CD4-positive, alpha-beta memory T cell (primary cell): ENCODE results near the gene AKT1. TPM values are rescaled to one million over a fixed set of nuclear protein-coding genes. Genes with fewer than 3 reads are reported as not detected.

ENCODE experiments used
- CTCF ChIA-PET: fragments of 350-600 bp; sonication (Branson Sonifier 250); formaldehyde crosslinking; loops from one replicate; lab custom pipeline; 2021; ENCODE audit warnings: inconsistent platforms; ENCODE audit not compliant: partially characterized antibody; lab: Charles Lee
- POLR2A ChIA-PET: fragments of 350-600 bp; sonication (Branson Sonifier 250); formaldehyde crosslinking; loops from one replicate; lab custom pipeline; 2021; ENCODE audit not compliant: partially characterized antibody; lab: Charles Lee
- DNase-seq, 5 donors: peaks; one replicate each; pipeline versions ENCODE4 v3.0.0 to v3.0.0-alpha.2; 2020 to 2022; ENCODE audit warnings: mixed read lengths in 1 of 5
- H3K27ac ChIP-seq: one replicate; pipeline ENCODE4 v1.7.0; 2013; ENCODE audit warnings: low read depth, low read length
- H3K27me3 ChIP-seq: 2 replicates; pipeline ENCODE4 v1.7.0; 2013; ENCODE audit warnings: mild to moderate bottlenecking, low read length, moderate library complexity; ENCODE audit not compliant: insufficient read depth
- H3K36me3 ChIP-seq: 2 replicates; pipeline ENCODE4 v1.7.0; 2013; ENCODE audit warnings: mild to moderate bottlenecking, low read length, moderate library complexity; ENCODE audit not compliant: insufficient read depth
- H3K4me1 ChIP-seq: 2 replicates; pipeline ENCODE4 v1.7.0; 2013; ENCODE audit warnings: mild to moderate bottlenecking, low read length, moderate library complexity; ENCODE audit not compliant: insufficient read depth
- H3K4me3 ChIP-seq, 2 donors: one replicate each; pipeline ENCODE4 v1.7.0; 2013; ENCODE audit warnings: low read length in 2 of 2, mild to moderate bottlenecking in 1 of 2
- H3K9me3 ChIP-seq, 2 donors: one replicate each; pipeline ENCODE4 v1.7.0; 2013; ENCODE audit warnings: low read length in 2 of 2, control low read depth in 1 of 2; ENCODE audit not compliant: control insufficient read depth in 1 of 2
- H3K27ac Mint-ChIP-seq, 7 donors: one replicate each; pipeline ENCODE4 v1.8.0; 2020 to 2021; ENCODE audit warnings: mixed read lengths in 7 of 7, mild to moderate bottlenecking in 6 of 7, inconsistent platforms in 3 of 7, moderate library complexity in 3 of 7
- H3K27me3 Mint-ChIP-seq, 2 donors: one replicate each; pipeline ENCODE4 v1.8.0; 2020 to 2021; ENCODE audit warnings: mixed read lengths in 2 of 2
- H3K36me3 Mint-ChIP-seq, 2 donors: one replicate each; pipeline ENCODE4 v1.8.0; 2020 to 2021; ENCODE audit warnings: mixed read lengths in 2 of 2, inconsistent platforms in 1 of 2, mild to moderate bottlenecking in 1 of 2
- H3K4me1 Mint-ChIP-seq, 4 donors: one replicate each; pipeline ENCODE4 v1.8.0; 2020 to 2021; ENCODE audit warnings: mixed read lengths in 4 of 4, mild to moderate bottlenecking in 1 of 4
- H3K4me3 Mint-ChIP-seq, 8 donors: one replicate each; pipeline ENCODE4 v1.8.0; 2020 to 2021; ENCODE audit warnings: mixed read lengths in 8 of 8, mild to moderate bottlenecking in 7 of 8, moderate library complexity in 6 of 8, inconsistent platforms in 3 of 8
- H3K9me3 Mint-ChIP-seq, 8 donors: one replicate each; pipeline ENCODE4 v1.8.0; 2020 to 2021; ENCODE audit warnings: mixed read lengths in 8 of 8, mild to moderate bottlenecking in 5 of 8, inconsistent platforms in 3 of 8, moderate library complexity in 1 of 8
- intact Hi-C: fragments of 100-400 bp; cut with micrococcal nuclease; formaldehyde crosslinking; loops from one replicate; pipeline ENCODE4 v1.15.1; 2023
- polyA plus RNA-seq, 2 donors: library from polyadenylated mRNA; unstranded; fragments of 300-500 nt; fragmentation: Illumina TruSeq; gene quantifications; one replicate each; pipeline ENCODE4 v1.2.3, GENCODE V29; 2021
- total RNA-seq, 2 experiments: library from RNA; stranded (reverse); gene quantifications; one replicate each; pipeline ENCODE4 v1.2.3, GENCODE V29; 2021

Gene AKT1
- total and polyA plus RNA-seq, 4 experiments from 2014 or later, result 5.3 to 90.5 (median 56.1) TPM

GRCh38 chr14:104770072-104770579 is 25.4 kb downstream of the AKT1 start:
- DNase-seq, result no peak
- H3K27ac Mint-ChIP-seq, result peak overlapping the region in 4 of 7 donors; percentile 22 to 48 (median 36)
- H3K36me3 Mint-ChIP-seq, result peaks cover 14 to 19% of the 10 kb centered on the region in 2 donors
- Histone ChIP-seq H3K36me3 (peaks cover 13% of the 10 kb centered on the region), H3K4me3 (no peak overlapping the region), H3K27me3 (no peaks in the 10 kb centered on the region), H3K4me1 (peaks cover 3% of the 10 kb centered on the region), H3K9me3 (no peaks in the 10 kb centered on the region), H3K27ac (no peak overlapping the region)
- POLR2A ChIA-PET, result interaction anchor here (0.9 to 1.8 kb wide), 4 partner anchors 15 to 56 kb away, joined by 3 to 7 read pairs (median 3); no protein-coding TSS in a partner anchor
- peaks cover 0 to 4% (median under 1%) of the 10 kb centered on the region in 4 donors for H3K4me1 Mint-ChIP-seq
- H3K9me3 Mint-ChIP-seq, result no peaks in the 10 kb centered on the region
- CTCF ChIA-PET, result interaction anchor here (2.3 to 10.5 kb wide), 2 partner anchors 57 to 101 kb away, joined by 12 to 144 read pairs; no protein-coding TSS in a partner anchor
- no peak overlapping the region for H3K4me3 Mint-ChIP-seq
- H3K27me3 Mint-ChIP-seq, result no peaks in the 10 kb centered on the region
- intact Hi-C loops, result no loop called here

DNA sequence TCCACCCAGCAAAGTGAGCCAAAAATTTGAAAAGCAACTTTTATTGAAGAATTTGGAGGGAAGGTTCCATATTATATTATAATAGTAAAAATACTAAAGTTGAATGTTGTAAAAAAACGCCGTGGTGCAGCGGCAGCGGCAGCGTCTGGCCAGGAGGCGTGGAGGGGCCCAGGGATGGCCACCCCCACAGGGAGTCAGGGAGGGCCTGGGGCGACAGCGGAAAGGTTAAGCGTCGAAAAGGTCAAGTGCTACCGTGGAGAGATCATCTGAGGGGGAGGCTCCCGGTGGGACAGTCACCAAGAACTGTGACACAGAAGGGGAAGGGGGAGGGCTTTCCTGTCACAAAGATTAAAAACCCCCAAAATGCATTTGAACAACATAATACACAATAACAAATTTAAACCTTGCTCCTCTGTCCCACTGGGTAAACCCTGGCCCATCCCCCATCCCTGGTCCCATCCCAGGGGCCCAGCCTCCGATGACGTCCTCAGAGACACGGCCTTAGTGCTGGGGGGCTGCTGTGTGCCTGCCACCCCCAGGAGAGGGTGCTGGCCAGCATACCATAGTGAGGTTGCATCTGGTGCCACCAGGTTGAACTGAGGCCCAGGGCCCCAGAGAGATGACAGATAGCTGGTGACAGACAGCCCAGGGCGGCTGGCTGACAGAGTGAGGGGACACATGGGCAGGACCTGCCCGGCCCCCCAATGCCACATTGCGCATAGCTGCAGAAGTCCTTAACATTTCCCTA is 26.1 kb downstream of the AKT1 start:
- Histone ChIP-seq H3K4me1 (peaks cover 3% of the 10 kb centered on the region), H3K9me3 (no peaks in the 10 kb centered on the region), H3K27me3 (no peaks in the 10 kb centered on the region), H3K4me3 (no peak overlapping the region), H3K36me3 (peaks cover 13% of the 10 kb centered on the region), H3K27ac (no peak overlapping the region)
- Mint-ChIP-seq H3K9me3 (no peaks in the 10 kb centered on the region), H3K27ac (peak overlapping the region in 5 of 7 donors; percentile 11 to 59 (median 36)), H3K4me3 (no peak overlapping the region), H3K27me3 (no peaks in the 10 kb centered on the region), H3K4me1 (peaks cover 0 to 4% (median under 1%) of the 10 kb centered on the region in 4 donors), H3K36me3 (peaks cover 14 to 19% of the 10 kb centered on the region in 2 donors)
- no peak for DNase-seq
- ChIA-PET POLR2A (interaction anchor here (0.9 to 1.8 kb wide), 6 partner anchors 8 to 57 kb away, joined by 3 to 30 read pairs (median 7); partner anchors contain the start of gene SIVA1), CTCF (interaction anchor here (1.0 to 10.5 kb wide), 12 partner anchors 8 to 101 kb away, joined by 3 to 144 read pairs (median 6); partner anchors contain the start of gene SIVA1)
- intact Hi-C loops, result loop anchor here (2.0 kb wide), 1 partner anchor 31 kb away; the partner anchor contains the start of gene ZBTB42

- CTCF ChIA-PET, result interaction anchor here (1.0 to 10.5 kb wide), 18 partner anchors 9 to 105 kb away, joined by 3 to 144 read pairs (median 4); partner anchors contain the start of gene SIVA1
Observed at GRCh38 chr14:104768437-104769323, 26.9 kb downstream of the AKT1 start.

DNA sequence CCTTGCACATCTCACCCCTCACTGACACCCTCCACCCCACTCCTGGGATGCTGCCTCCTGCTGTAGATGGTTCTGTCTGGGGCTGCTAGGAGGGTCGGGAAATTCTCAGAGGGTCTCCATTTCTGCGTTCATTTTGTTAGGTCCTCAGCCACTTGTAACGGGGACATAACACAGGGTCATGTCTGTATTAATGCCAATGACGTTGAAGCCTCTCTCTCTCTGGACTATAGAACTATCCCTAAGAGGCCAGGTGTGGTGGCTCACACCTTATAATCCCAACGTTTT is 28.0 kb downstream of the AKT1 start:
- H3K27me3 ChIP-seq, result no peaks in the 10 kb centered on the region
- no peak overlapping the region for H3K4me3 ChIP-seq
- H3K4me3 Mint-ChIP-seq, result no peak overlapping the region
- H3K9me3 Mint-ChIP-seq, result no peaks in the 10 kb centered on the region
- H3K27ac ChIP-seq, result no peak overlapping the region
- intact Hi-C loops, result no loop called here
- ChIA-PET CTCF (interaction anchor here (1.4 to 10.5 kb wide), 8 partner anchors 16 to 104 kb away, joined by 3 to 144 read pairs (median 4); partner anchors contain the start of gene SIVA1), POLR2A (interaction anchor here (1.1 to 1.6 kb wide), 3 partner anchors 15 to 59 kb away, joined by 3 to 7 read pairs (median 3); partner anchors contain the start of gene SIVA1)
- no peak overlapping the region for H3K27ac Mint-ChIP-seq
- H3K4me1 Mint-ChIP-seq, result peaks cover 0 to 4% (median under 1%) of the 10 kb centered on the region in 4 donors
- H3K36me3 ChIP-seq, result peaks cover 13% of the 10 kb centered on the region
- no peaks in the 10 kb centered on the region for H3K27me3 Mint-ChIP-seq
- DNase-seq, result no peak
- peaks cover 3% of the 10 kb centered on the region for H3K4me1 ChIP-seq
- H3K9me3 ChIP-seq, result no peaks in the 10 kb centered on the region
- H3K36me3 Mint-ChIP-seq, result peaks cover 14 to 17% of the 10 kb centered on the region in 2 donors

More at GRCh38 chr14:104768437-104769323, 26.9 kb downstream of the AKT1 start:
- intact Hi-C loops, result loop anchor here (1.0 to 2.0 kb wide), 3 partner anchors 32 to 102 kb away; partner anchors contain the start of gene ZBTB42
- Histone ChIP-seq H3K27me3 (no peaks in the 10 kb centered on the region), H3K4me3 (no peak overlapping the region), H3K9me3 (no peaks in the 10 kb centered on the region), H3K27ac (no peak overlapping the region), H3K4me1 (peaks cover 3% of the 10 kb centered on the region), H3K36me3 (peaks cover 13% of the 10 kb centered on the region)
- H3K4me3 Mint-ChIP-seq, result no peak overlapping the region
- POLR2A ChIA-PET, result interaction anchor here (0.7 to 1.7 kb wide), 7 partner anchors 9 to 58 kb away, joined by 3 to 30 read pairs (median 5); partner anchors contain the start of genes SIVA1 and ZBTB42
- H3K36me3 Mint-ChIP-seq, result peaks cover 14 to 19% of the 10 kb centered on the region in 2 donors
- no peaks in the 10 kb centered on the region for H3K27me3 Mint-ChIP-seq
- H3K27ac Mint-ChIP-seq, result peak overlapping the region in 4 of 7 donors; percentile 11 to 77 (median 56)
- H3K4me1 Mint-ChIP-seq, result peaks cover 0 to 4% (median under 1%) of the 10 kb centered on the region in 4 donors
- no peaks in the 10 kb centered on the region for H3K9me3 Mint-ChIP-seq
- peak; percentile 83 to 89 (median 86) for DNase-seq

GRCh38 chr14:104766863-104767633 is 28.5 kb downstream of the AKT1 start:
- no peak for DNase-seq
- H3K4me1 Mint-ChIP-seq, result peaks cover 0 to 7% (median under 1%) of the 10 kb centered on the region in 4 donors
- Histone ChIP-seq H3K36me3 (peaks cover 11% of the 10 kb centered on the region), H3K27ac (no peak overlapping the region), H3K4me1 (peaks cover 3% of the 10 kb centered on the region), H3K4me3 (no peak overlapping the region), H3K9me3 (no peaks in the 10 kb centered on the region), H3K27me3 (no peaks in the 10 kb centered on the region)
- no peaks in the 10 kb centered on the region for H3K27me3 Mint-ChIP-seq
- POLR2A ChIA-PET, result interaction anchor here (1.1 to 1.3 kb wide), 3 partner anchors 14 to 59 kb away, joined by 3 to 4 read pairs (median 3); partner anchors contain the start of genes SIVA1 and ZBTB42
- CTCF ChIA-PET, result interaction anchor here (1.5 to 10.5 kb wide), 4 partner anchors 12 to 104 kb away, joined by 3 to 144 read pairs (median 12); partner anchors contain the start of gene SIVA1
- H3K27ac Mint-ChIP-seq, result peak overlapping the region in 1 of 7 donors; percentile 19
- peaks cover 15 to 16% of the 10 kb centered on the region in 2 donors for H3K36me3 Mint-ChIP-seq
- H3K4me3 Mint-ChIP-seq, result no peak overlapping the region
- intact Hi-C loops, result no loop called here
- H3K9me3 Mint-ChIP-seq, result no peaks in the 10 kb centered on the region
